PC-3 (cell line): Measurements from ENCODE around the gene TM4SF18. TPM values are rescaled to one million over a fixed set of nuclear protein-coding genes. Genes with fewer than 3 reads are reported as not detected.
A peak's percentile ranks its signal among the peaks of the same experiment; 100 is the strongest.

Source experiments
- ATAC-seq: fragments of 200-7000 bp; cut with Tn5 transposase; 2 replicates; pipeline ENCODE4 v1.9.1; 2020; ENCODE audit warnings: mild to moderate bottlenecking, moderate library complexity
- BruUV-seq: library from RNA; stranded (reverse); fragments of 400-500 nt; replicated peaks from 2 replicates; lab custom pipeline; 2021; lab: Mats Ljungman, UMichigan
- CTCF ChIA-PET: fragments of 300-600 bp; sonication (Branson Sonifier 250); formaldehyde crosslinking; loops from one replicate; lab custom pipeline; 2022; ENCODE audit warnings: antibody characterized with exemption; lab: Charles Lee
- POLR2A ChIA-PET: fragments of 300-600 bp; sonication (Branson Sonifier 250); formaldehyde crosslinking; loops from one replicate; lab custom pipeline; 2022; ENCODE audit warnings: antibody characterized with exemption; ENCODE audit not compliant: unreplicated experiment; lab: Charles Lee
- DNase-seq: peaks from one replicate; pipeline ENCODE4 v3.0.0-alpha.2; 2015
- H2AFZ ChIP-seq: fragments of 300-600 bp; sonication (generic); 2 replicates; pipeline ENCODE4 v1.6.0; 2016; ENCODE audit warnings: antibody characterized with exemption, low read length
- H3F3A ChIP-seq: fragments of 300-600 bp; sonication (generic); one replicate; pipeline ENCODE4 v1.6.0; 2017; ENCODE audit warnings: antibody characterized with exemption, low read length, control low read depth, mild to moderate bottlenecking; ENCODE audit not compliant: unreplicated experiment
- H3K27ac ChIP-seq: fragments of 300-600 bp; sonication (generic); 2 replicates; pipeline ENCODE4 v1.5.1; 2016; ENCODE audit warnings: mild to moderate bottlenecking, low read length
- H3K27me3 ChIP-seq: fragments of 300-600 bp; sonication (generic); 2 replicates; pipeline ENCODE4 v1.6.1; 2016; ENCODE audit warnings: low read length, mixed read lengths
- H3K36me3 ChIP-seq: fragments of 300-600 bp; sonication (generic); 2 replicates; pipeline ENCODE4 v1.6.1; 2016; ENCODE audit warnings: low read depth, mixed run types, low read length, mixed read lengths
- H3K4me1 ChIP-seq: fragments of 300-600 bp; sonication (generic); 2 replicates; pipeline ENCODE4 v1.5.1; 2016; ENCODE audit warnings: low read length; ENCODE audit not compliant: insufficient read depth
- H3K4me2 ChIP-seq: fragments of 300-600 bp; sonication (generic); 2 replicates; pipeline ENCODE4 v1.6.0; 2016; ENCODE audit warnings: low read length
- H3K4me3 ChIP-seq: fragments of 300-600 bp; sonication (generic); 2 replicates; pipeline ENCODE4 v1.5.1; 2016; ENCODE audit warnings: mild to moderate bottlenecking, low read length, mixed read lengths
- H3K79me2 ChIP-seq: fragments of 300-600 bp; sonication (generic); 2 replicates; pipeline ENCODE4 v1.6.1; 2017; ENCODE audit warnings: low read length, mixed read lengths
- H3K9ac ChIP-seq: fragments of 300-600 bp; sonication (generic); 2 replicates; pipeline ENCODE4 v1.6.0; 2016; ENCODE audit warnings: mild to moderate bottlenecking, low read length
- H3K9me2 ChIP-seq: fragments of 300-600 bp; sonication (generic); replicated peaks from 2 replicates; pipeline ENCODE4 v1.6.1; 2016; ENCODE audit warnings: mixed run types, low read length, mixed read lengths
- H3K9me3 ChIP-seq: fragments of 300-600 bp; sonication (generic); 2 replicates; pipeline ENCODE4 v1.6.1; 2016; ENCODE audit warnings: low read length, mixed read lengths
- H4K20me1 ChIP-seq: fragments of 300-600 bp; sonication (generic); 2 replicates; pipeline ENCODE4 v1.6.1; 2016; ENCODE audit warnings: low read length, mixed read lengths
- CTCF ChIP-seq: fragments of 300-600 bp; sonication (generic); conservative IDR thresholded peaks from 2 replicates; pipeline ENCODE4 v1.5.1; 2017; ENCODE audit warnings: antibody characterized with exemption, low read depth, mild to moderate bottlenecking, low read length
- EZH2 ChIP-seq: fragments of 300-600 bp; sonication (generic); IDR thresholded peaks from one replicate; pipeline ENCODE4 v1.6.1; 2017; ENCODE audit warnings: antibody characterized with exemption, mild to moderate bottlenecking, low read length; ENCODE audit not compliant: unreplicated experiment
- EZH2phosphoT487 ChIP-seq: fragments of 300-600 bp; sonication (generic); IDR thresholded peaks from 2 replicates; pipeline ENCODE4 v1.6.1; 2018; ENCODE audit warnings: mild to moderate bottlenecking, antibody characterized with exemption, low read length, borderline replicate concordance
- intact Hi-C: fragments of 100-400 bp; cut with micrococcal nuclease; formaldehyde crosslinking; loops from 2 replicates; pipeline ENCODE4 v1.9.0; 2023
- total RNA-seq: library from RNA; depleted of rRNA; stranded (reverse); fragments of >200 nt; gene quantifications from 2 replicates; pipeline ENCODE4 v1.2.3, GENCODE V29; 2014

Gene TM4SF18
- total RNA-seq, 1 experiment from 2014 or later, result 0.40 TPM

GRCh38 chr3:149376718-149377407 lies 43.4 kb upstream of the TM4SF18 start:
- ChIA-PET POLR2A (interaction anchor here (0.6 to 3.6 kb wide), 8 partner anchors 10 to 555 kb away, joined by 4 to 34 read pairs (median 6); partner anchors contain the start of gene WWTR1), CTCF (interaction anchor here (0.5 to 1.4 kb wide), 4 partner anchors 9 to 103 kb away, joined by 3 to 9 read pairs (median 4); no protein-coding TSS in a partner anchor)
- H3K9me3 ChIP-seq, result no peaks in the 10 kb centered on the region
- no peak for ATAC-seq
- peaks cover 43% of the 10 kb centered on the region for H3K36me3 ChIP-seq
- peak overlapping the region; percentile 93 for H3K9ac ChIP-seq
- DNase-seq, result peak; percentile 50
- peak overlapping the region; percentile 90 for H3K4me3 ChIP-seq
- H3K9me2 ChIP-seq, result no peaks in the 10 kb centered on the region
- peaks cover 60% of the 10 kb centered on the region for H3K79me2 ChIP-seq
- no peak overlapping the region for H2AFZ ChIP-seq
- peaks cover 44% of the 10 kb centered on the region for H4K20me1 ChIP-seq
- no peak for TF ChIP-seq EZH2phosphoT487
- TF ChIP-seq EZH2, result no peak
- TF ChIP-seq CTCF, result no peak
- peaks cover 23% of the 10 kb centered on the region for H3F3A ChIP-seq
- TSS peak; percentile 62 for BruUV-seq
- H3K27me3 ChIP-seq, result no peaks in the 10 kb centered on the region
- peak overlapping the region; percentile 99 for H3K27ac ChIP-seq
- intact Hi-C loops, result loop anchor here (1.0 to 10.0 kb wide), 5 partner anchors 10 to 278 kb away; partner anchors contain the start of gene WWTR1
- peak overlapping the region; percentile 92 for H3K4me2 ChIP-seq
- peaks cover 63% of the 10 kb centered on the region for H3K4me1 ChIP-seq

- Histone ChIP-seq H3K79me2 (peaks cover 70% of the 10 kb centered on the region), H3K4me1 (peaks cover 69% of the 10 kb centered on the region)
Measured at GRCh38 chr3:149375501-149376196, 42.2 kb upstream of the TM4SF18 start.

More at GRCh38 chr3:149375501-149376196, 42.2 kb upstream of the TM4SF18 start:
- TSS peak; percentile 24 for BruUV-seq
- no peak for TF ChIP-seq EZH2
- no peak for TF ChIP-seq EZH2phosphoT487
- peak overlapping the region; percentile 93 for H3K9ac ChIP-seq
- ATAC-seq (no peak), DNase-seq (peak; percentile 46)
- no peaks in the 10 kb centered on the region for H3K27me3 ChIP-seq
- peak overlapping the region; percentile 92 for H3K4me2 ChIP-seq
- intact Hi-C loops, result loop anchor here (5.0 to 10.0 kb wide), 3 partner anchors 98 to 279 kb away; partner anchors contain the start of gene WWTR1
- H2AFZ ChIP-seq, result no peak overlapping the region
- ChIA-PET CTCF (no interaction called here), POLR2A (interaction anchor here (0.6 to 3.6 kb wide), 2 partner anchors 9 to 35 kb away, joined by 3 to 28 read pairs; no protein-coding TSS in a partner anchor)
- peak overlapping the region; percentile 90 for H3K4me3 ChIP-seq
- H4K20me1 ChIP-seq, result peaks cover 44% of the 10 kb centered on the region
- peaks cover 35% of the 10 kb centered on the region for H3F3A ChIP-seq
- peak overlapping the region; percentile 99 for H3K27ac ChIP-seq
- H3K9me2 ChIP-seq, result no peaks in the 10 kb centered on the region
- H3K36me3 ChIP-seq, result peaks cover 55% of the 10 kb centered on the region
- no peaks in the 10 kb centered on the region for H3K9me3 ChIP-seq
